Fibroblast of lung (primary cell): Measurements from ENCODE around the gene JMJD4. TPM values are rescaled to one million over a fixed set of nuclear protein-coding genes. Genes with fewer than 3 reads are reported as not detected.

Experiments used
- DNase-seq, 2 donors: peaks; one replicate each; pipeline versions ENCODE4 v3.0.0 to v3.0.0-alpha.2; 2010; ENCODE audit warnings: low read depth in 2 of 2
- H2AFZ ChIP-seq: 2 replicates; pipeline ENCODE4 v1.5.1; 2012; ENCODE audit warnings: low read length, control low read depth, inconsistent platforms
- H3K27ac ChIP-seq: 2 replicates; pipeline ENCODE4 v1.5.1; 2011; ENCODE audit warnings: low read length, control low read depth; ENCODE audit not compliant: insufficient read depth
- H3K27me3 ChIP-seq: 2 replicates; pipeline ENCODE4 v1.5.1; 2011; ENCODE audit warnings: mild to moderate bottlenecking, low read length; ENCODE audit not compliant: control insufficient read depth, insufficient read depth
- H3K36me3 ChIP-seq: 2 replicates; pipeline ENCODE4 v1.5.1; 2011; ENCODE audit warnings: low read length; ENCODE audit not compliant: control insufficient read depth, insufficient read depth
- H3K4me1 ChIP-seq: 2 replicates; pipeline ENCODE4 v1.5.1; 2011; ENCODE audit warnings: low read length; ENCODE audit not compliant: control insufficient read depth, insufficient read depth; ENCODE audit errors: extremely low read depth
- H3K4me2 ChIP-seq: 2 replicates; pipeline ENCODE4 v1.5.1; 2011; ENCODE audit warnings: low read length, control low read depth; ENCODE audit not compliant: insufficient read depth; ENCODE audit errors: extremely low read depth
- H3K4me3 ChIP-seq, 4 experiments: fragments of 200-600 bp in 1 of 4; sonication (generic) in 1 of 4; replicated peaks in 1 of 4; 2 replicates each; pipeline ENCODE4 v1.5.1; 2011 to 2016; ENCODE audit warnings: low read length in 4 of 4, low read depth in 3 of 4, mild to moderate bottlenecking in 3 of 4, control low read depth in 2 of 4, inconsistent platforms in 1 of 4, mixed read lengths in 1 of 4; ENCODE audit not compliant: insufficient read depth in 1 of 4; ENCODE audit errors: control extremely low read depth in 1 of 4
- H3K79me2 ChIP-seq: 2 replicates; pipeline ENCODE4 v1.5.1; 2012; ENCODE audit warnings: mild to moderate bottlenecking, low read length, inconsistent platforms; ENCODE audit not compliant: control insufficient read depth, insufficient read depth
- H3K9ac ChIP-seq: 2 replicates; pipeline ENCODE4 v1.5.1; 2011; ENCODE audit warnings: mild to moderate bottlenecking, low read length, control low read depth; ENCODE audit not compliant: insufficient read depth
- H3K9me3 ChIP-seq: 2 replicates; pipeline ENCODE4 v1.5.1; 2012; ENCODE audit warnings: low read depth, low read length; ENCODE audit not compliant: control insufficient read depth, insufficient read depth
- H4K20me1 ChIP-seq: 2 replicates; pipeline ENCODE4 v1.5.1; 2011; ENCODE audit warnings: low read length; ENCODE audit not compliant: control insufficient read depth, insufficient read depth; ENCODE audit errors: extremely low read depth
- EZH2 ChIP-seq: IDR thresholded peaks from 2 replicates; pipeline ENCODE4 v1.5.1; 2012; ENCODE audit warnings: low read length, control low read depth, mild to moderate bottlenecking; ENCODE audit errors: missing control alignments
- polyA plus RNA-seq, 2 donors: library from polyadenylated mRNA; depleted of rRNA in 1 of 2; stranded (reverse) in 1 of 2; unstranded in 1 of 2; fragments of >200 nt; gene quantifications; 2 replicates each; pipeline ENCODE4 v1.2.1, GENCODE V29; 2011 to 2012; ENCODE audit warnings: missing spikeins in 1 of 2
- total RNA-seq: library from RNA; depleted of rRNA; stranded (reverse); fragments of >200 nt; gene quantifications from 2 replicates; pipeline ENCODE4 v1.2.1, GENCODE V29; 2014
- TF ChIP-seq, protein P1 (sequence below), 2 donors: IDR thresholded peaks in 1 of 2; conservative IDR thresholded peaks in 1 of 2; 1 replicate in 1 of 2; 2 replicates in 1 of 2; pipeline ENCODE4 v1.5.1; 2011 to 2012; ENCODE audit warnings: low read length in 2 of 2, control low read depth in 1 of 2, inconsistent platforms in 1 of 2, low read depth in 1 of 2, mild to moderate bottlenecking in 1 of 2

JMJD4 gene
- total and polyA plus RNA-seq, 2 donors (not counting 1 experiment from before 2014, with no cell fraction given): 12.1 to 26.4 TPM

DNA sequence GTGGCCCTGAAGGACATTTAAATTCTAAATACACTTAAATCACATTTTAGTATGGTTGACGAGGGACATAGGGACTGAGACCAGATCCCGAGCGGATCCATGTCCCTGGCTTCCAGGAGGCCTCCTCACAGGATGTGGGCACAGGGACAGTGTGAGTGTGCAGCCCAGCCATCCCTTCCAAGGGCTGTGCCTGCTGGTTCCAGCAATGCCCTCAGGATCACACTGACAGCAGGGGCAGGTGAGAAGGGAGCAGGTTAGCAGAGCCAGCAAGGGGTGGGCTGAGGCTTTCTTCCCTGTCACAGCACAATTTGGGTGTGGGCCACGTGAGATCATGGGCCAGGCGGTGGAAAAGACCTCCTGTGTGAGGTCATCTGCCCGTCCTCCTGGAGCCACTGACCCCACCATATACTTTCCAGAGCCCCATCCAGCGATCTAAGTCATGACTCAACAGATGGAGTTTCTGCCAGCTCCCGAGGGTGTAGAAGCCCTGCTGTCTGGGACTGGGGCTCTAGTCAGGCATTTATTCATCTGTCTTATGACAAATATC lies 43.4 kb upstream of the JMJD4 start:
- peak overlapping the region; percentile 15 for H3K4me2 ChIP-seq

DNA sequence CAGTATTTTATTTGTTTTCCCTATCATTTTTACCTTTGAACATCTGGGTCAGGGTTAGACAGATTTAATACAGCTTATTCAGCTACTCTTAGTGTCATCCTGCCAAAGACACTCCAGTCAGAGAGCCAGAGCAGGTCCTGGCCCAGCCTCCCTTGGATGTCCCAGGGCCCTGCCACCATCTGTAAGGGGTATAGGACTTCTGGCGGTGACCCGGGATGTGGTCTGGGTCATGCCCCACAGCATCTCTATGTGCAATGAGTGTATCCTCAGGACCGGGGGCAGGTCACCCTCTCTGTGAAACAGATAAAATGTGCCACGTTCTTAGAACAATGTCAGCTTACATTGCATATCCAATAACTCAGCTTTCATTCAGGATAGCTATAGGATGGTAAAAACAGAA lies 42.5 kb upstream of the JMJD4 start:
- TF ChIP-seq EZH2: no peak
- TF ChIP-seq, protein P1, sequence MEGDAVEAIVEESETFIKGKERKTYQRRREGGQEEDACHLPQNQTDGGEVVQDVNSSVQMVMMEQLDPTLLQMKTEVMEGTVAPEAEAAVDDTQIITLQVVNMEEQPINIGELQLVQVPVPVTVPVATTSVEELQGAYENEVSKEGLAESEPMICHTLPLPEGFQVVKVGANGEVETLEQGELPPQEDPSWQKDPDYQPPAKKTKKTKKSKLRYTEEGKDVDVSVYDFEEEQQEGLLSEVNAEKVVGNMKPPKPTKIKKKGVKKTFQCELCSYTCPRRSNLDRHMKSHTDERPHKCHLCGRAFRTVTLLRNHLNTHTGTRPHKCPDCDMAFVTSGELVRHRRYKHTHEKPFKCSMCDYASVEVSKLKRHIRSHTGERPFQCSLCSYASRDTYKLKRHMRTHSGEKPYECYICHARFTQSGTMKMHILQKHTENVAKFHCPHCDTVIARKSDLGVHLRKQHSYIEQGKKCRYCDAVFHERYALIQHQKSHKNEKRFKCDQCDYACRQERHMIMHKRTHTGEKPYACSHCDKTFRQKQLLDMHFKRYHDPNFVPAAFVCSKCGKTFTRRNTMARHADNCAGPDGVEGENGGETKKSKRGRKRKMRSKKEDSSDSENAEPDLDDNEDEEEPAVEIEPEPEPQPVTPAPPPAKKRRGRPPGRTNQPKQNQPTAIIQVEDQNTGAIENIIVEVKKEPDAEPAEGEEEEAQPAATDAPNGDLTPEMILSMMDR (conservative IDR thresholded peaks at IDR 0.05 in 1 of 2, IDR thresholded peaks at IDR 0.05 in 1 of 2; ENCODE audit: low read depth in 1 of 2, low read length in 2 of 2): no peak
- H3K27ac ChIP-seq: no peak overlapping the region
- no peaks in the 10 kb centered on the region for H3K9me3 ChIP-seq
- no peak overlapping the region for H3K4me3 ChIP-seq
- no peak overlapping the region for H3K4me2 ChIP-seq
- DNase-seq: no peak
- peaks cover 5% of the 10 kb centered on the region for H3K4me1 ChIP-seq
- H4K20me1 ChIP-seq: no peaks in the 10 kb centered on the region
- H3K79me2 ChIP-seq: no peaks in the 10 kb centered on the region
- no peak overlapping the region for H3K9ac ChIP-seq
- no peaks in the 10 kb centered on the region for H3K27me3 ChIP-seq
- peaks cover 11% of the 10 kb centered on the region for H3K36me3 ChIP-seq
- no peak overlapping the region for H2AFZ ChIP-seq

More for the DNA sequence above, 43.4 kb upstream of the JMJD4 start:
- Histone ChIP-seq H3K36me3 (peaks cover 11% of the 10 kb centered on the region), H3K27ac (no peak overlapping the region), H2AFZ (no peak overlapping the region), H3K79me2 (no peaks in the 10 kb centered on the region), H3K4me3 (no peak overlapping the region), H4K20me1 (no peaks in the 10 kb centered on the region), H3K9me3 (no peaks in the 10 kb centered on the region), H3K4me1 (peaks cover 5% of the 10 kb centered on the region), H3K27me3 (no peaks in the 10 kb centered on the region), H3K9ac (no peak overlapping the region)
- DNase-seq: peak; percentile 40 to 86
- TF ChIP-seq EZH2: no peak
- TF ChIP-seq, protein P1 (conservative IDR thresholded peaks at IDR 0.05 in 1 of 2, IDR thresholded peaks at IDR 0.05 in 1 of 2; ENCODE audit: low read depth in 1 of 2, low read length in 2 of 2): no peak

DNA sequence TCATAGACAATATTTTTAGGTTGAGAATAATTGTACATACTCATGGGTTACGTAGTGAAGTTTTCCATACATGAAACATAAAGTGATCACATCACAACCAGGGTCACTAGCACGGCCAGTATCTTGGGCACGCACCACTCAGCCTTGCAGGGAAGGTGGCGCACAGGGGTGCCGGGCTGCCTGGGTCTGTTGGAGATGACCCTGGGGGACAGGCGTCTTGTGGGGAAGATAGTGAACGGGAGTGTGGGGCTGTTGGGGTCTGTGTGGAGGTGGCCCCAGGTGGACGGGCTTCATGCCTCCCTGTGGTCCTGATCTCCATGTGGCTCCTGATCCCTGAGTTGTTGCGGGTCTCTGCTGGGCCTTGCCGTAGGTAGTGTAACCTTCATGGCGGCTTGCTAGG lies 42.1 kb upstream of the JMJD4 start:
- H3K79me2 ChIP-seq: no peaks in the 10 kb centered on the region
- H3K36me3 ChIP-seq: peaks cover 11% of the 10 kb centered on the region
- H3K4me2 ChIP-seq: no peak overlapping the region
- H3K9me3 ChIP-seq: no peaks in the 10 kb centered on the region
- H3K4me1 ChIP-seq: peaks cover 5% of the 10 kb centered on the region
- TF ChIP-seq, protein P1 (conservative IDR thresholded peaks at IDR 0.05 in 1 of 2, IDR thresholded peaks at IDR 0.05 in 1 of 2; ENCODE audit: low read depth in 1 of 2, low read length in 2 of 2): no peak
- no peak for TF ChIP-seq EZH2
- H4K20me1 ChIP-seq: no peaks in the 10 kb centered on the region
- no peak overlapping the region for H2AFZ ChIP-seq
- DNase-seq: no peak
- no peak overlapping the region for H3K4me3 ChIP-seq
- H3K9ac ChIP-seq: no peak overlapping the region
- H3K27ac ChIP-seq: no peak overlapping the region
- no peaks in the 10 kb centered on the region for H3K27me3 ChIP-seq
